ENCODE data around the gene C10orf120.

The C10orf120 gene

DNA sequence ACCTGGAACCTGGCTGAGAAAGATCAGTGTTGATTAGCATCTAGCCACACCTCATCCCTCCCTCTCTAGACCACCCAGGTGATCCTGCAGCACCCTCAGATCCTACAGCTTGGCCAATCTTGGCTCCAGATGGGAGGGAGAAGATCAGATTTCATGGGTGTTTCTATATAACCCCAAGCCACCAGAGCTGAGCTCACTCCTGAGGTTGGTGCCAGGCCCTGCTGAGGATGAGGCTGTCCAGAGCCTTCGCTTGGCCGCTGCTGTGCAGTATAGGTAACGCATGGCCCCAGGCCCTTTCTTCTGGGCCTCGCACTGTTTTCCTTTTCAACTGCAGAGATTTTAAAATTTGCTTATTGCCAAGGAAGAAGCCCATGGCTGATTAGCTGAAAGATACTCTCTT lies 27.0 kb downstream of the C10orf120 start:
- Histone ChIP-seq H3K4me2 (ENCODE audit: low read length) (no peak overlapping the region), H3K4me1 (ENCODE audit: control insufficient read depth, insufficient read depth, low read length) (no peaks in the 10 kb centered on the region), H3K27me3 (ENCODE audit: control insufficient read depth, insufficient read depth, low read length) (peaks cover 47% of the 10 kb centered on the region), H3K4me3 (ENCODE audit: low read length) (no peak overlapping the region), H3K36me3 (ENCODE audit: insufficient read depth, low read length) (no peaks in the 10 kb centered on the region), H3K9me3 (replicated peaks; ENCODE audit: low read length) (no peaks in the 10 kb centered on the region), H3K9ac (ENCODE audit: low read depth, low read length) (no peak overlapping the region)

DNA sequence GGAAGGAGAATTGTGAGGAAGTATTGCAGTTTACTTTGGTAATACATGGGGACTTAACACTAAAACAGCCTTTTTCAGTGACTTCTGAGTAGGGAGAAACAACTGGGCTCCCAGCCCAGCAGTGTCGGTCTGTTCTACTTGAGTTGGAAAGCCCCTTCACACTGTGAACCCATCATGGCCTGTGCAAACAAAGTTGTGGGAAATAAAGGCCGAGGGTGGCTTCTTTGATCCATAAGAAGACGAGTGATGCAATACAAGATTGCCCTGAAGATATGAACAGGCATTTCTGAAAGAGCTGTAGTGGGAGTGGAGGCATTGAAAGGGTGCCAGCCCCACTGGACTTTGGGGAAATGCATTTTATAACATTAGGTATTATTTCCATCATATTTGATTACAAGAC lies 28.3 kb downstream of the C10orf120 start:
- Histone ChIP-seq H3K4me3 (ENCODE audit: low read length) (no peak overlapping the region), H3K4me2 (ENCODE audit: low read length) (no peak overlapping the region), H3K9me3 (replicated peaks; ENCODE audit: low read length) (no peaks in the 10 kb centered on the region), H3K9ac (ENCODE audit: low read depth, low read length) (no peak overlapping the region), H3K27me3 (ENCODE audit: control insufficient read depth, insufficient read depth, low read length) (peaks cover 48% of the 10 kb centered on the region), H3K36me3 (ENCODE audit: insufficient read depth, low read length) (no peaks in the 10 kb centered on the region), H3K4me1 (ENCODE audit: control insufficient read depth, insufficient read depth, low read length) (no peaks in the 10 kb centered on the region)

DNA sequence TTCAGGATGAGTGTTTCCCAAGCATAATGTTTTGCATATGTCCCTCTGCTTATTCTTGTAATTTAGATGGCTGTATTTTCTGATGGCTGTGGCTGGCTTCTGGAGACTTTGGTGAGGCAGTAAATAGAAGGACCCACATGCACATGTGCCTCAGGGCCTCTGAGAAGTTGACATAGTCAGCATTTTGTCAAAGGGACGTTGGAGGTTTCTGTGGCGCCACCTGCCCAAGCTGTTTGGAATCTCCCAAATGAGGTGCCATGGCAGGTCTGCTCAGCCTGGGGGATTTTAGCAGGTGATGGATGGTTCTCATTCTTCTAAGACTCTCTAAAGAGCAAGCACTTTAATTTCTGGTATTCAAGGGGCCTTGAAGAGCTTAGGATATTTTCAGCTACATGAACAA lies 29.8 kb downstream of the C10orf120 start:
- H3K4me2 ChIP-seq (ENCODE audit: low read length), result no peak overlapping the region
- no peaks in the 10 kb centered on the region for H3K36me3 ChIP-seq (ENCODE audit: insufficient read depth, low read length)
- H3K9me3 ChIP-seq (replicated peaks; ENCODE audit: low read length), result no peaks in the 10 kb centered on the region
- H3K4me3 ChIP-seq (ENCODE audit: low read length), result no peak overlapping the region
- H3K27me3 ChIP-seq (ENCODE audit: control insufficient read depth, insufficient read depth, low read length), result peaks cover 43% of the 10 kb centered on the region
- no peaks in the 10 kb centered on the region for H3K4me1 ChIP-seq (ENCODE audit: control insufficient read depth, insufficient read depth, low read length)
- H3K9ac ChIP-seq (ENCODE audit: low read depth, low read length), result no peak overlapping the region

- Histone ChIP-seq H3K4me1 (ENCODE audit: control insufficient read depth, insufficient read depth, low read length) (no peaks in the 10 kb centered on the region), H3K4me3 (ENCODE audit: low read length) (no peak overlapping the region), H3K4me2 (ENCODE audit: low read length) (no peak overlapping the region), H3K36me3 (ENCODE audit: insufficient read depth, low read length) (no peaks in the 10 kb centered on the region), H3K27me3 (ENCODE audit: control insufficient read depth, insufficient read depth, low read length) (peaks cover 37% of the 10 kb centered on the region), H3K9me3 (replicated peaks; ENCODE audit: low read length) (no peaks in the 10 kb centered on the region), H3K9ac (ENCODE audit: low read depth, low read length) (no peak overlapping the region)
Measured at GRCh38 chr10:122669045-122669444, 30.6 kb downstream of the C10orf120 start.

- Histone ChIP-seq H3K4me1 (ENCODE audit: control insufficient read depth, insufficient read depth, low read length) (no peaks in the 10 kb centered on the region), H3K36me3 (ENCODE audit: insufficient read depth, low read length) (no peaks in the 10 kb centered on the region), H3K4me3 (ENCODE audit: low read length) (no peak overlapping the region), H3K4me2 (ENCODE audit: low read length) (no peak overlapping the region), H3K9ac (ENCODE audit: low read depth, low read length) (no peak overlapping the region), H3K27me3 (ENCODE audit: control insufficient read depth, insufficient read depth, low read length) (peaks cover 25% of the 10 kb centered on the region), H3K9me3 (replicated peaks; ENCODE audit: low read length) (no peaks in the 10 kb centered on the region)
Measured at GRCh38 chr10:122665946-122666345, 33.7 kb downstream of the C10orf120 start.

DNA sequence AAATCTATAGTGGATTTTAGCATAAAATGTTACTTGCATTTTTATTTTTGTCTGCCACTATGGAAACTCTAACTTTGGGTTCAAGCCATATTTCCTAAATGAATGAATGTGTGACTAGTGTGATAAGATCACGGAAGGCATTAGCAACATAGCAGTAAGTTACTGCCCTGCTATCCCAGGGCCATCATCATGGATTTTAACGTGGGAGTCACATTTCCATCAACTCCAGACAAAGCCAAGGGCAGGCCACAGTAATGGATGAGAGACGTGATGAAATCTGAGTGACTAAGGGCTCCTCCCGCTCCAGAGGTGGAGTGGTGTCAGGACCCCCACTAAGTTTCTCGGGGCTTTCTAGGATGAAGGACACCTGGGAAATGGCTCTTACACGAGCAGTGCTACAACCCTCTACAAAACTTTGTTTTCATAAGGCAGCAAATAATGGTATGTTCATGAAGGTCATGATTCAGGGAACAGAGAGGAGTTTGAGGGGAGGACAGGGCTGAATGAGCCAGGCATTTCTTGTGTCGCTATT lies 34.3 kb downstream of the C10orf120 start:
- H3K4me1 ChIP-seq (ENCODE audit: control insufficient read depth, insufficient read depth, low read length), result no peaks in the 10 kb centered on the region
- H3K4me2 ChIP-seq (ENCODE audit: low read length), result no peak overlapping the region
- H3K9ac ChIP-seq (ENCODE audit: low read depth, low read length), result no peak overlapping the region
- no peaks in the 10 kb centered on the region for H3K9me3 ChIP-seq (replicated peaks; ENCODE audit: low read length)
- H3K27me3 ChIP-seq (ENCODE audit: control insufficient read depth, insufficient read depth, low read length), result peaks cover 19% of the 10 kb centered on the region
- H3K4me3 ChIP-seq (ENCODE audit: low read length), result no peak overlapping the region
- H3K36me3 ChIP-seq (ENCODE audit: insufficient read depth, low read length), result no peaks in the 10 kb centered on the region

DNA sequence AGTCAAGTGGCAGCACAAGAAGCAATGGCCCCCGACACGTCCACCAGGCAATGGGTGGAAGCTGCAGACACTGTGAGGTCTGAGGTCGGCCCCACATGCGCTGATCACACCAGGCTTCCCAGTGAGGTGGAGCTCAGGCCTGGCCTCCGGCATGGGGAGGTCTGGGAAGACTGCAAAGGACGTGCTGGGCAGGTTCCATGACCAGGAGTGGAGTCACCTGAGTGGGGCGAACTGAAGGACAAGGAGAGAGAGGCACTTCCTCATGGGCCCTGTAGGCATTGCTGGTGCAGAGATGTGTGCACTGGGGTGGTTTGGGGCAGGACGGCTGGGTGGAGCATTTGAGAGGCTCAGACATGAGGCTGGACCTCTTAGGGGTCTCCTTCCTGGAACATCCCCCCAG lies 35.1 kb downstream of the C10orf120 start:
- H3K9ac ChIP-seq (ENCODE audit: low read depth, low read length), result no peak overlapping the region
- H3K36me3 ChIP-seq (ENCODE audit: insufficient read depth, low read length), result no peaks in the 10 kb centered on the region
- peaks cover 16% of the 10 kb centered on the region for H3K27me3 ChIP-seq (ENCODE audit: control insufficient read depth, insufficient read depth, low read length)
- no peaks in the 10 kb centered on the region for H3K4me1 ChIP-seq (ENCODE audit: control insufficient read depth, insufficient read depth, low read length)
- H3K4me3 ChIP-seq (ENCODE audit: low read length), result no peak overlapping the region
- no peaks in the 10 kb centered on the region for H3K9me3 ChIP-seq (replicated peaks; ENCODE audit: low read length)
- H3K4me2 ChIP-seq (ENCODE audit: low read length), result no peak overlapping the region

DNA sequence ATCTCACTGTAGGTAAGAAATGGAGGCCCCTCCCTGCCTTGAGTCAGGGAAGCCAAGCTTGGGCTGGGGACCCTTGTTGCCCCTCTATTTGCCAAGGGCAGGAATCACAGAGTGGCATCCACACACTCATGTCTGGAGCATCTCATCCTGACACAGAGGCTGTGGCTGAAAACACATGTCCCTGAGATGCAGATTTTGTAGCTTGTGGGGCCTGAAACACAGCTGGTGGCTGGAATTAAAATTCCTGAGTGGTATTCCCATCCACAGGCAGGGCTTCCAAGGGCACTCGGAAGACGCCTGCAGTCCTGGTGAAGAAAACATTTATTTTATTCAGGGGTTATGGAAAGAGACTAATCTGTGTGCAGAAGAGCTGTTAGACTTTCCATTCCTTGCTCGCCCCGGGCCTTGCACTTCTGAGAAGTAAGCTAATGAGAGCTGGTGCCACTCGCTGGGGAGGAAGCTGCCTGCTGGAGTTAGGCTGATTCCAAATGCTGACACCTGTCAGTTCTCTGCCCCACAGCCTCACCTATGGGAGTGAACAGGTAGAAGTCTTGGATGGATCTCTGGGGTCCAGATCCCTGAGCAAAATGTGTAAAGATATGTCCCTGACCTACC lies 36.0 kb downstream of the C10orf120 start:
- no peak overlapping the region for H3K9ac ChIP-seq (ENCODE audit: low read depth, low read length)
- H3K36me3 ChIP-seq (ENCODE audit: insufficient read depth, low read length), result no peaks in the 10 kb centered on the region
- no peaks in the 10 kb centered on the region for H3K4me1 ChIP-seq (ENCODE audit: control insufficient read depth, insufficient read depth, low read length)
- H3K9me3 ChIP-seq (replicated peaks; ENCODE audit: low read length), result no peaks in the 10 kb centered on the region
- peaks cover 19% of the 10 kb centered on the region for H3K27me3 ChIP-seq (ENCODE audit: control insufficient read depth, insufficient read depth, low read length)
- no peak overlapping the region for H3K4me2 ChIP-seq (ENCODE audit: low read length)
- no peak overlapping the region for H3K4me3 ChIP-seq (ENCODE audit: low read length)

DNA sequence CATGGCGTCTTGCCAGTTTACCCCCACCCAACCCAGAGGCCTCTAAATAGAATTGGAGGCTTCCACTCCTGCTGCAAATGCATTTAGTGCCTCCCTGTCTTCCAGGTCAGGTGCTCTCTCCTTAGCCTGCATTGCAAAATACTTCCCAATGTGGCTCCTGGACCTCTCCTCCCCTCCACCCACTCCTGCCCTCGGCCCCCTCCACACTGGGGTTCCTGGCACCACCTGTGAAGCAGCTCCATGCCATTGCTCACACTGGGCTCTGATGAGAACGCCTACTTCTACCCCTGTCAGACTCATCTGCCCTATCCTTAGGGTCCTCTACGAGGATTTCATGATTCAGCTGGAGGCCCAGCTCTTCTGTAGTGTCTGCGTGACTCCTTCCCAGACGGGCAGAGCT lies 37.4 kb downstream of the C10orf120 start:
- Histone ChIP-seq H3K9me3 (replicated peaks; ENCODE audit: low read length) (no peaks in the 10 kb centered on the region), H3K36me3 (ENCODE audit: insufficient read depth, low read length) (no peaks in the 10 kb centered on the region), H3K4me2 (ENCODE audit: low read length) (no peak overlapping the region), H3K9ac (ENCODE audit: low read depth, low read length) (no peak overlapping the region), H3K4me3 (ENCODE audit: low read length) (no peak overlapping the region), H3K27me3 (ENCODE audit: control insufficient read depth, insufficient read depth, low read length) (peaks cover 19% of the 10 kb centered on the region), H3K4me1 (ENCODE audit: control insufficient read depth, insufficient read depth, low read length) (no peaks in the 10 kb centered on the region)

- H3K9me3 ChIP-seq (replicated peaks; ENCODE audit: low read length), result no peaks in the 10 kb centered on the region
- H3K4me3 ChIP-seq (ENCODE audit: low read length), result no peak overlapping the region
- H3K4me2 ChIP-seq (ENCODE audit: low read length), result no peak overlapping the region
- H3K9ac ChIP-seq (ENCODE audit: low read depth, low read length), result no peak overlapping the region
- peaks cover 18% of the 10 kb centered on the region for H3K27me3 ChIP-seq (ENCODE audit: control insufficient read depth, insufficient read depth, low read length)
- H3K4me1 ChIP-seq (ENCODE audit: control insufficient read depth, insufficient read depth, low read length), result peaks cover 8% of the 10 kb centered on the region
- H3K36me3 ChIP-seq (ENCODE audit: insufficient read depth, low read length), result no peaks in the 10 kb centered on the region
Measured at GRCh38 chr10:122660696-122661095, 39.0 kb downstream of the C10orf120 start.

- Histone ChIP-seq H3K9me3 (replicated peaks; ENCODE audit: low read length) (no peaks in the 10 kb centered on the region), H3K36me3 (ENCODE audit: insufficient read depth, low read length) (no peaks in the 10 kb centered on the region), H3K4me2 (ENCODE audit: low read length) (no peak overlapping the region), H3K9ac (ENCODE audit: low read depth, low read length) (no peak overlapping the region), H3K4me3 (ENCODE audit: low read length) (no peak overlapping the region), H3K4me1 (ENCODE audit: control insufficient read depth, insufficient read depth, low read length) (peaks cover 12% of the 10 kb centered on the region), H3K27me3 (ENCODE audit: control insufficient read depth, insufficient read depth, low read length) (peaks cover 11% of the 10 kb centered on the region)
Measured at GRCh38 chr10:122659651-122660050, 40.0 kb downstream of the C10orf120 start.

DNA sequence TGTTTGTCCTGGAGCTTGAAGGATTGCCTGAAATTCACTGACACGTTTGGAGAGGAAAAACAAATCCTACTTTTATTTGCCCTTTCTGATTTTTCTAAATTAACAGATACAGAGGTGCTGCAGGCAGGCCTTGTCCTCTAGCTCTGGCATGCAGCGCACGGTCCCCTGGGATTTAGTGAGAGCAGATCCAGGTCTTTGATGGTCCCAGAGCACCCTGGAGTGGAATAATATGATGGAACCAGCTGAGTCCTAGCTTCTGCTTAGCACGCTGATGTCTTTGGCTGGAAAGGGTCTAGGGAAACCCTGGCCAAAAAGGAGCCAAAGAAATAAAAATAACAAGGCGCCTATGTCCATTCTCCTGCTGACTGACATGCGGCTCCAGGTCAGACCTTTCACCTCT lies 40.5 kb downstream of the C10orf120 start:
- H3K4me3 ChIP-seq (ENCODE audit: low read length), result no peak overlapping the region

More for the DNA sequence above, 40.5 kb downstream of the C10orf120 start:
- Histone ChIP-seq H3K36me3 (ENCODE audit: insufficient read depth, low read length) (no peaks in the 10 kb centered on the region), H3K9me3 (replicated peaks; ENCODE audit: low read length) (no peaks in the 10 kb centered on the region), H3K4me1 (ENCODE audit: control insufficient read depth, insufficient read depth, low read length) (peaks cover 12% of the 10 kb centered on the region), H3K27me3 (ENCODE audit: control insufficient read depth, insufficient read depth, low read length) (peaks cover 11% of the 10 kb centered on the region), H3K9ac (ENCODE audit: low read depth, low read length) (no peak overlapping the region), H3K4me2 (ENCODE audit: low read length) (no peak overlapping the region)

All from skeletal muscle satellite cell (primary cell).